GM18873 (cell line): Measurements from ENCODE around the gene TNFSF4.

ENCODE experiments used
- ATAC-seq: cut with Tn5 transposase; IDR thresholded peaks from one replicate; pipeline ENCODE4 v1.9.1; 2021; ENCODE audit warnings: mild to moderate bottlenecking, moderate library complexity, moderate number of reproducible peaks; ENCODE audit not compliant: unreplicated experiment, low FRiP score

TNFSF4 gene

DNA sequence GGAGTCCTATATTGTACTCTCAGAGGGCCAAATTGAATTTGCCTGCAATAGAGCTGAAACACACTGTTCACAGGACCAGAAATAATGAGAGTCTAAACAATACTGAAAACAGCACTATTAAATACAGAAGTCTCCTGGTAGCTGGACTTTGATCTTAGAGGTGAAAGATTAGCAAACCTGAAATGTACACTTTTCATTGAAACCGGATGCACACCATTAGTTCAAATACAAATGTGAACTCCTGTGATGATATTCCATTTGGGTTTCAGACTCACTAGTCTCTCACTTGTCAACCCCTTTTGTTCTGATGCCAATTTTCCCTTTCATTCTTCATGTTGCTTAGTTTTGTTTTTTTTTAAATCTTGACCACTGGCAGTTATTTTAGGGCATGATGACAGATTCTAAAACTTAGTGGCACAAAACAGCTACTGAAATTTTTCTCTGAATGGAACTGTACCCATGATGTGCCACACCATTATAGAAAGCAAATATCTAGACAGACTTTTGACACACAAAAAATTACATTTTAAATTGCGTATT lies 5.9 kb upstream of the TNFSF4 start:
- ATAC-seq = peak; percentile 82

DNA sequence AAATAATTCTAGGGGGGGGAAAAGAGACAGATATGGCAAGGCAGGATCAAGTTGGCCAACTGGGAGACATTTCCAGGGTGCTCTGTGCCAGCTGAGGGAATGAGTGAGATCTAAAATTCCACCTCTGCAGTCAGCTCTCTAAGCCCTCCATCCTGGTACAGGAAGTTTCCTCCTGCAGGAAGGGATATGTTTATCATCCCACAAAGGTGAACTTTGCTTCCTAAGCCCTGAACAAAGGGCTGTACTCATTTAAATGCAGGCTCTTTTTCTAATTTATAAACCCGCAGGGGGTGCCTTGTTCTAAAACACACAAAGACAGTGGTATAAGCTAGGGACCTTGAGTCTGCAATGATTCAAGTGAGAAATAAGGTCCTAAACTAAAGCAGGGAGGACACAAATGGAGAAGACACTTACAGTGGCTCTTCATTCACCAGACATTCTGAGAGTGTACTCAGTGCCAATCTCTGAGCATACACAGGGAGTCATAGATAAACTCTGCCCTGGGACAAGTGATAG lies 3.6 kb upstream of the TNFSF4 start:
- ATAC-seq = no peak

- no peak for ATAC-seq
These were observed 3.2 kb upstream of the TNFSF4 start for GRCh38 chr1:173210283-173210682.

DNA sequence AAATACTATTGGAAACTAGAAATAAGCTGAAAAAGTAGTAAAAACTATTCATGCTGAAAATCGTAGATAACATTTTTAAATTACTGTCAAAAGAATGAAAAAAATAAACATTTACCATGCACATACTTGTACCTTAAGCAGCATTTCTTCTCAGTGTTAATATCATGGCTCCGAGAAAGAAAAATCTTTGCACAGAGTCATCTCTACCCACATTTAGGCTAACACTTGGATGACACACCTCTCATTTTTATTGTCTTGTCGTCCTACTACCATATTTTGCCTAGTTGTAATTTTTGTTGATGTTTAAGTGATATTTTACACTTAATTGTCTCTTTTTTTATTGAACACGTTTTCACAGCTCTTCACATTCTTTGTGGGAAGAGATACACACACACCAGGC lies 1.7 kb upstream of the TNFSF4 start:
- ATAC-seq = no peak

- ATAC-seq = no peak
These were observed 1.0 kb upstream of the TNFSF4 start for GRCh38 chr1:173208146-173208545.

- ATAC-seq = no peak
These were observed 1.7 kb downstream of the TNFSF4 start for GRCh38 chr1:173205146-173206051.

DNA sequence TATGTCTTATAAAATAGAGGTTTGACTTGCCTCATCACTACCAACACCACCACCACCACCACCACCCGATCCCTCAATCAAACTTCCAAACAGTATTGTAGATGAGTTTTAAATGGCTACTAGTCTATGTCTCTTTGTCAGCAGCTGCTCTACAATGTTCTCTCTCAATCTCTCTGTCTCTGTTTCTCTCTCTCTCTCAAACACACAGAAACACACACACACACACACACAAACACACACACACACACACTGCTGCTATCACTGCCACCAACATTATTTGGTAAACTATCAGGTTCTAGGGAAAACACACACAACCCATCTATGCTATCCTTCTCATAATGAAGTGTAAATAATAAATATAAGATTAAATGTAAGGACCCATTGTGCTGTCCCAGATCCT lies 2.4 kb downstream of the TNFSF4 start:
- no peak for ATAC-seq

GRCh38 chr1:173202424-173203145 lies 4.5 kb downstream of the TNFSF4 start:
- ATAC-seq = no peak

DNA sequence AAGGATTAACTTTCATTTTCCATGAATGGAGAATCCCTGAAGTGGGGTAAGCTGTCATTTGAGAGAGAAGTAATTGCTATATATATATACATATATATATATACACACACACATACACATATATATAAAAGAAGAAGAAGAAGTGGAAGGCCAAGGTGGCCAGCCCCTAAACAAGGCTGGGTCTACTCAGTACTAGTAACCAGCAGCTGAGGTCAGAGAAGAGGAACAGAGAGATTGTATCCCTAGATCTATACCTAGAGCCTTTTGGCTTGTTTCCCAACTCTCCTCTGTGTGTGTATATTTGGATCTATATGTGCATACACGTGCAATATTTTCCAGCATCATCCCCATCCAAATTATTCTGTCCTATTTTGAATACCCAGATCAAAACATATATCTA lies 5.2 kb downstream of the TNFSF4 start:
- ATAC-seq = no peak

DNA sequence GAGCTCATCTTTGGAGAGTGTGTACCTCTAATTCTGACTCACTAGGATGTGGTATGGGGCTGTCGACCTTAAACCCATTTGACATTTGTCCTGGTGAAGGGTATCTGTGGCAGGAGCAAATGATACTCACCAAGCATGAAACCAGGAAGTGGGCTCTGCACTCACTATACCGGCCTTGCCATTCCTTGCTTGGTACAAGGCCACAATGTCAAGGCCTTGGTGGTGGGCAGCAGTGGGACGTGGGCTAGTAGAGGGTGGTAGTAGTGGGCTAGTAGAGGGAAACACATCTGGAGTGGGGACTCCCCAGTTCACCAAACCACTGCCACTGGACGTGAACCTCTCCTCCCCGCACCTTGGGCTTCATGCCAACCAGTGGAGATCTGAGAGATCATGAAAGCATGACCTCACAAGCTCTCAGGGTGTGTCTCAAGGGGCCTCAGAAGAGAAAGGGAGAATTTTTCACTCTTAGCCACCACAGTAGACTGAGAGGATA lies 11.5 kb downstream of the TNFSF4 start:
- peak; percentile 44 for ATAC-seq

DNA sequence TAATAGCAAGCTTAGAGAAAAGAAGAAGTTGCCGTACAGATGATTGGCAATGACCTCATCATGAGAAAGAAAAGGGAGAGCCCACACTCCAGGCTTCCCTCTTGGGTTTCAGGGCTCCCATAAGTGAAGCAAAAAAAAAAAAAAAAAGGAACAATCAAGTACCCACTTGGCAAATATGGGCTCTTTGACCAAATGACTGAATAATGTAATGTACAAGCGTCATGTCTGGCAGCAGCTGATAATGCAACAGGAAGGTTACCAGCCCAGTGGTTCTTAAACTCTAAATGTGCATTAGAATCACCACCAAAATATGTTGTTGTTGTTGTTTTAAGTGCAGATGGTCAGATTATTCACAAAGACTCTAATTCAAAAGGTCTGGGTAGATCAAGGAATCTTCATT lies 13.5 kb downstream of the TNFSF4 start:
- ATAC-seq = no peak

DNA sequence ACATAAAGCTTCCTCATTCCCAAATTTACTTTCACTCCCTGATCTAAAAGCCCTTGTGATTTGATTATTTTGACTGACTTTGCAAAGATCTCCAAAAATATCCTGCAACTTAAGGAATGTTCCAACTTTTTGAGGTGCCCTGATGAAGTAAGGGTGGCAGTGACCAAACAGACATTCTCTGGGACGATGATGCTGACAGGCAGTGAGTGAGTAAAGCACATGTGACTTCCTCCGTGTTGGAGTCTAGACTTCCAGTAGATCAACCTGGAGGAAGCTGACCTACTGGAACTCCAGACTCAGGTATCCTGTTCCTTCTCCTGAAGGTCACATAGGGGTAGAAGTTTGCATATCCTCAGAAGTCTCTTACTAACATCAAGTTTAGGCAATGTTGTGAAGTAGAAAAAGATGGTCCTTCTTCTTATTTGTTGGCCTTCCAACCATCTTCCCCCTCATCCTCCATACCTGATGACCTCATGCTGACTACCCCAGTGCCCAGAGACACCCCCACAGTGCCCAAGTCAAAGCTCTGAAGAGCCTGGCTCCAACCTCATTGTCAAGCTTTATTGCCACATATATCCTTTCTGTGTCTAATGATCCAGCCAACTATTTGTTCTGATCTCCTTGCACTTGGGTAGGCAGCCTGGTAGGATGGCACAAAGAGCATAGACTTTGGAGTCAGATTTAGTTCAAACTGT lies 16.0 kb downstream of the TNFSF4 start:
- no peak for ATAC-seq

DNA sequence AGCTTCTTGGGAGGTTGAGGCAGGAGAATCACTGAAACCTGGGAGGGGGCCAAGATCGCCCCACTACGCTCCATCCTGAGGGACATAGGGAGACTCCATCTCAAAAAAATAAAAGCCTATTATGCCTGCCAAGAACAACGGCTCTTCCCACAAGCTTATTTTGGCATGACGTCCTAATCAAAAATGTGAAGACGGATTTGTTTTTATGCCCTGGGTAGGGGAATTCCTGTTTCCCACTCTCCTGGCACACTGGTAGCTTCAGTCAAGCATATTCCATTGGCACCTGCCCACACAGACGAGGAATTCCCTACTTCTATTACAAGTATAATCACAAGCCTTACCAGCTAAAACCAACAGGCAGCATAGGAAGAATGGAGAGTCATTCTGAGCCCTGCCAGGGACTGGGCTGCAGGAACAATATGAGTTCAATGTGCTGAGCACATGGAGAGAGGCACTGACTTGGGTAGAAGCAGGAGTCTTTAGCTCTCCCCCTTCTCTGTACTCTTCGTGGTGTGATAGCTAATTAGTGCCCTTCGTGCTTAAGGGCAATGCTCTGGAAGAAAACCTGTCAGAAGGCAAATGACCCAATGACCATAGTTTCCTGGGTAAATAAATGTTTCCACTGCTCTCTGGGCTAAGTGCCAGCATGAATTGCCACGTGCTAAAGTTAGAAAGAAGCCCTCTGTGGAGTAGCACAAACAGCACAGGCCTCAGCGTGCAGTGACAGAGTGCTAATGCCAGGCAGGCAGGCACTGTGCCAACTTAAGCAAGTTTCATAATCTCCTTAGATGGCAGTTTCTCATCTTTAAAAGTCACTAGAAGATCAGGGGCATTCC lies 16.8 kb downstream of the TNFSF4 start:
- ATAC-seq = no peak

DNA sequence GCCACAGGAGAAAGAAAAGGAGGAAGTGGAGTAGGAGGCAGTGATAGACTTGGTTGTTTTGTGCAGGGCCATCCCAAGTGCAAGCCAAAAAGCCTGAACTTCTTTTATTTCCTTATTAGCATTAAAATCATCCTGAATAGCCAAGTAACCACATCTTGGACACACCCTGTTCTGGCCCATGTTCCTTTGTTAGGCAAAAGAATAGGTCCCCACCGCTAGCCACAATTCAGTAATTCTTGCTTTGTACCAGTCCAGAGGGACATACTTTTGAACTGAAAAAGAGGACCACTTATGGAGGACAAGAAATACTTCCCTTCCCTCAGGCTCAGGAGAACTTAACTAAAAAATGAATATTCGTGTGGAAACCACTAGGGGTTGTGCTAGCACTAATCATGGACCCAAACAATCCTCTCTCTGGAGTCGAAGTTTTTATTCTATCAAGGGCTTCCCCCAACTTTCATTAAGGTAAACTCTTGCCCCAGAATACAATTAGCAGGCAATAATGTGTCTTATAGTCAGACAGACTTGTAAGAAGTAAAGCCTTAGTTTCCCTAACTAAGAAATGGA lies 19.4 kb downstream of the TNFSF4 start:
- ATAC-seq = no peak

GRCh38 chr1:173181791-173182190 lies 25.3 kb downstream of the TNFSF4 start:
- no peak for ATAC-seq

DNA sequence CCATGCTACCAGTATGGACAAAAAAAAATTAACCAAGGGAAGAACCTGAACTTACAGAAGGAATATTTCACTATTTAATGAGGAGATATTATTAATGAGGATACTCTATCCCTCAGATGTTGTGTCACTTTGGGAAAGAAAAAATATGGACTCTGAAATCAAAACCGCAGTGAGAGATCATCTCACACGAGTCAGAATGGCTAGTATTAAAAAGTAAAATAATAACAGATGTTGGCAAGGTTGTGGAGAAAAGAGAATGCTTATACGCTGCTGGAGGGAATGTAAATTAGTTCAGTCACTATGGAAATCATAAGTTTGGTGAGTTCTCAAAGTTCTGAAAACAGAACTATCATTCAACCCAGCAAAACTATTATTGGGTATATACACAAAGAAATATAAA lies 30.9 kb downstream of the TNFSF4 start:
- no peak for ATAC-seq

- ATAC-seq = no peak
These were observed 31.5 kb downstream of the TNFSF4 start for GRCh38 chr1:173175514-173176145.

- ATAC-seq = no peak
These were observed 33.7 kb downstream of the TNFSF4 start for GRCh38 chr1:173173388-173173787.

- no peak for ATAC-seq
These were observed 36.0 kb downstream of the TNFSF4 start for GRCh38 chr1:173171152-173171551.
